ENCODE results near the gene DRD2.

The DRD2 gene

DNA sequence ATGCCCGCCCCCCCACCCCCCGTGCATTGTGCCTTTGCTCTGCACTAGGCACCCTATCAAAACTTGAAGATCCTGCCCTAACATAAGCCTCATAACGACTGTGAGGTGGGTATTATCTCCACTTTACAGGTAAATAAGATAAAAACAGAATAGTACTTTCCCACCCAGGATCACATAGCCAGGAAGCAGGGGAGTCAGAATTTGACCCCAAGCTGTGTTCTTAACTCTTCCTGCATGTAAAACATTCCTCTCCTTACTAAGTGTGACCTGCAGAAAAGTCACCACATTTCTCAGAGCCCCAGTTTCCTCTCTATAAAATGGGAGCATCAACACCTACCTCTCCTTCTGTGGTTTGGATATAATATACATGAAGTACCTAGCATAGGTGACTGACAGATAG, 105.8 kb downstream of the DRD2 start:
- DNase-seq (ENCODE audit: low read depth): no peak

DNA sequence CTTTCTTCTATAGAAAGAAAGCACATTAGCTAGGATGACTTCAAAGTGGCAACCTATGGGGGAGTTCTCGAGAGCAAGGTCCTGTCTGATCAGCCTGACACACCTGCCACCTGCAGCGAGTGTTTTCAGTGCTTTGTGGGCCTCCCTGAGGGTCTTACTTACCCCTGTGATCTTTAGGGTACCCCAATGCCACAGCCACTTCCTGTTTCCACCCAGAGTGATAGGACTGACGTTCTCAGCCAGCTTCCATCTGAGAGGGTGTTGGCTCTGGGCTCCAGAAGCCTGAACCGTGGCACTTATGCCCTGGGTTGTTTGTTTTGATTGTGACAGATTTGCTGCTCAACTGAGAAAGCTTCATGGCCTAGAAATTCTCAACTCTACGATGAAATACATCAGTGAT, 109.3 kb downstream of the DRD2 start:
- DNase-seq (ENCODE audit: low read depth): no peak

DNA sequence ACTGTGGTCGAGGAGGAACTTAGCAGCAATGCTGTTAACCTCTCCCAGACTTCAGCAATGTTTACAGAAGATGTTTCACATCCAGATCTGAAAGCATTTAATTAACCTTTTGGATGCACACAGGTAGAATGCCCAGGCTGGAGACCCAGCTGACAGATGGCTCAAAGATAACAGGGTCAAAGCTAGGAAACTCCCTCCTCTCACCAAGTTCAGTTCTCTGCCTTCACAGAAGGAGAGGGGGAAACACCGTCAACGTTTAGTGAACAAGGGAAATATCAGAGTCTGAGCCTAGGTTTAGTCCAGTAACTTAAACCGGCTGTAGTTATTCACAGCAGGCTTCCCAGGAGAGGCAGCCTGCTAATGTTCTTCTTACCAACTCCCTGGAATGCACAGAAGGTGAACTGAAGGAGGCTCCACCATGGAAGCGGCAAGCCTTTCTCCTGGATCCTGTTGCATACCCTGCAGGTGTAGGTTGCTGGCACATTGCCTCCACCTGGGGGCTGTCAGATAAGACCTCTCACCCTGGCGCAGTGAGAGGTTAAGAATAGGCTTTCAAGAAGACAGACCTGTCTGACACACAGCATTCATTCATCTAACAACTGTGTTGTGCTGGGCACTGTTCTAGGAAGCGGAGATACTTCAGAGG, 111.1 kb downstream of the DRD2 start:
- no peak for DNase-seq (ENCODE audit: low read depth)

DNA sequence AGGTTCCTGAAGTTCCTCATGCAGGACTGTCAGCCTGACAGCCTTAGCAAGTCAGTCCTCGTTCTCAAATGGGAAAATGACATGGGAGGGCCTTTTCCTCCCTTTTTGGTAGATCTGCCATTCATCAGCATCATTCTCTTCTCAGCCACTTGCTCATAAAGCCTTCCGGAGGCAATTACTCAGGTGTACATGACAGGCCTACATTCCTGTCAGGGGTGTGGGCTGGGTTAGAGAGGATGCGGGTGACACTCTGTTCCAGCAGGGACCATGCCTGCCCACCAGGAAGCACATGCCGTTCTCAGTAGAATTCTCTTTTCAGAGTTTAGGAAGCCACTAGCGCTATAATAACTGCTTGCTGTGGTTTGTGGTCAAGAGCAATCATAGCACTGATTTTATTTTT, 111.8 kb downstream of the DRD2 start:
- DNase-seq (ENCODE audit: low read depth): no peak

Data from stimulated activated CD8-positive, alpha-beta memory T cell treated with anti-CD3 and anti-CD28 coated beads, Interleukin-12 subunit alpha, Interleukin-12 subunit beta, amount 100 ng/mL, for 1 hour (primary cell).